HG02970 (cell line): ENCODE data around the gene PRDM15.

Source experiments
- ATAC-seq: cut with Tn5 transposase; IDR thresholded peaks from one replicate; pipeline ENCODE4 v1.9.1; 2021; ENCODE audit warnings: mild to moderate bottlenecking, moderate library complexity, moderate number of reproducible peaks; ENCODE audit not compliant: unreplicated experiment, low FRiP score

PRDM15 gene

DNA sequence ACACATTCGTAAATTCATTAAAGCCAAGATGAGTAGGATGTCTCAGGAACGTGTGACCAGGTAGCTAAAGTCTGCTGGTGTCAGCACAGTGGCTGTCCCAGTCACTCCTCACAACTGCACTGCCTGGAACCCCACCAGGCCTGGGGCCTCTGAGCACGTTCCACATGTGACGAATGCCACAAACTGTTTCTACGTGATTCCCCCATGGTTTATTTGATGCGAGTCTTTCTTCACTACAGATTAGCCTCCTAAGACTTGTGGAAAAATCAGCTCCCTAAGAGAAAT is 33.2 kb downstream of the PRDM15 start:
- ATAC-seq, result no peak

DNA sequence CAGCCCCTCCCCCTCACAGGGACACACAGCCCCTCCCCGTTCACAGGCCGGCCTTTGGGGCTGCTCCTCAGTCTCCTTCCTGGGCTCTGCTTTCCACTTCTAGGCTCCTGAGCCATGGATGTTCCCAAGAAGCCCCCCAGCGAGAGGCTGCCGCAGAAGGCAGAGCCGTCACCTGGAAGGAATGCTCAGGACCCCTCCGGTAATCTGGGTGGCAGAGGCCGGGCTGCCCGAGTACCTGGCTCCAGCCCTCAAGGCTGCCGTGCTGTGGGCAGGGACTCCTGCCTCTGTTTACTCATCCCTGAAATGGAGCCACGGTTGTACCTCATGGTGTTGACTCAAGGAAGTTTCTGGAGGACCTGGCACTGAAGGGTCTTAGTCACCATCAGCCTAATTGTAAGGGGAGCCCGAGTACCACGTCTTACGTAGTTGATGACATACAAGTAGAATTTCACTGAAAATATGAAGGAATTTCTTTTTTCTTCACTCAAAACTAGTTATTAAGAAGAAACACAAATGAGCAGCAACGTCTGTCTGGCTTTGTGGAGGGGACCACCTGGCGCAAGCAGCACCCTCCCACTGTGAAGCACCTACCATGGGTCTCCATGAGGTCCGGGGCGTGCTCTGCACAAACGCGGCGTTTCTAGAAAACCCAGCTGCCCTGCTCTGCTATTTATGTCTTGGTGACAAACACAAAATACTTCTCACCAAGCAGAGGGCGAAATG is 33.7 kb downstream of the PRDM15 start:
- no peak for ATAC-seq

DNA sequence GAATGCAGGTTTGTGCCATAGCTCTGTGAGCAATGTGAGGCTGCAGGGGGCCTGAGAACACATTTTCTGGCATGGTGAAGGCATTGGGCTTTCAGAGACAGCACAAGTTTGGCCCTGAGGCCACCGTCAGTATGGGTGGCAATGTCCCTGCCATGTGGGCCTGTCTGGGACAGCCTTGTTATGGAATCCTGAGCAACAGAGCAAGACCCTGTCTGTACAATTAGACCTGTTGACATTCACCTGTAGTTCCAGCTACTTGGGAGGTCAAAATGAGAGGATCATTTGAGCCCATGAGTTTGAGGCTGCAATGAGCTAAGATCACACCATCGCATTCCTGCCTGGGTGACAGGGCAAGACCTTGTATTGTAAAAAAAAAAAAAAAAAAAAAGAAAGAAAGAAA is 35.6 kb downstream of the PRDM15 start:
- no peak for ATAC-seq

DNA sequence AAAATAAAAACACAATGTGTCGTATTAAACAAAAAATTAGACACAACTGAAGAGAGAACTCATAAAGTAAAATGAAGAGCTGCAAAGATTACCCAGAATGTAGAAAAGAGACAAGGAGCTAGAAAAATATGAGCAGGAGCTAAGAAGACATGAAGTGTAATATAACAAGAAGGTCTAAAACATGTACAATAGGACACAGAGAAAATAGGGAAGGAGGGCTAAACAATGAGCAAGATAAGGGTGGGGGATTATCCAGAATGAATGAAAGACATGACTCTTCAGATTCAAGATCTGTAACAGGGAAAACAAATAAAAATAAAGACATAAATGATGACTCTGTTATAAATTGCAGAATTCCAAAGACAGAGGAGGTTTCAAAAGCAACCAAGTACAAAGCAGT is 38.3 kb downstream of the PRDM15 start:
- no peak for ATAC-seq

DNA sequence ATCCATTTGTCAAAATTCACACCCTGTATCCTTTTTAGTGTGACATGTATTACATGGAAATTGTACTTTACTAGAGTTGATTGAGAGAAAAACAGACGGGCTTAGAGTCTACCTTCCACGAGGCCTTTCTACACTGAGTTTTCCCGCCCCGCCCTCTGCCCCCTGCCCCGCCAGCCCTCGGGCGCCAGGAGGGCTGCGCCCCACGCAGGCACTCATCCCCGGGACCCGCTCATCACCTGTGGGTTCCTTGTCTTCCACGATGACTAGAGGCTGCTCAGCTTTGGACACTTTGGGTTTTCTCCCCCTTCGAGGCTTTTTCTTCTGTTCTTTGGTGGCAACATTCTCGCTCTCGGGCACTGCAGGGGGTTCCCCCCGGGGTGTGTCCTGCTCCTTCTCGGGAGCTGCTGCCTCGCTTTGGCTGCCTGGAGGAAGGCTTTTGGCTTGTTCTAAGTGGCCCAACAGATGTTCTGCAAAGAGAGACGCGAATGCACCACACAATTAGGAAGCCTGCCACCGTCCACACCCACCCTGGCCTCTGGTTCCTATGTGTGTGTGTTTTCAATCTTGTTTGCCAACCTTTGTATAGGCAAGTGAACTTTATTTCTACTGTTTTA is 39.6 kb downstream of the PRDM15 start:
- no peak for ATAC-seq

DNA sequence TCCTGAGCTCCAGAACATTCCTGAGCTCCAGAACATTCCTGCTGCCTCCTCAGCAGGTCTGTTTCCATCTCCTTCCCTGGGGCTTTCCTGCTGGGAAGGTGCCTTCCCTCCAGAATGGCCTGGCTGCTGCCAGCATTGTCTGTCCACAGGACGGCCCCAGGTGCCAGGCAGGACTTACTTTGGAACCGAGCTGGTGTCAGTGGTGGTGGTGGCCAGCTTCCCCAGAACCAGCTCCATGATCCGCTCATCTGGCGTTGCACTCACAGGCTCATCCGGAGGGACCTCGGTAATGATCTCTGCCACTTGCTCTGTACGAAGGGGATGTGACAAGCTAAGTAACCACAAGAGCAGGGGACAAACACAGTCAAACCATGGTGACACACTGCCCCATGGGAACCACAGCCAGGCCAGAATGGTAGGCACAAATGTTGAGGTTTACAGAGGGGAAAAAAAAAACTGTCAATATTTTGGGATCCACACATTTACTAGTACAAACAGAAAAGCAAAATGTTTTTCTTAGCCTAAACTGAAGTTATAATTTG is 41.3 kb downstream of the PRDM15 start:
- no peak for ATAC-seq

DNA sequence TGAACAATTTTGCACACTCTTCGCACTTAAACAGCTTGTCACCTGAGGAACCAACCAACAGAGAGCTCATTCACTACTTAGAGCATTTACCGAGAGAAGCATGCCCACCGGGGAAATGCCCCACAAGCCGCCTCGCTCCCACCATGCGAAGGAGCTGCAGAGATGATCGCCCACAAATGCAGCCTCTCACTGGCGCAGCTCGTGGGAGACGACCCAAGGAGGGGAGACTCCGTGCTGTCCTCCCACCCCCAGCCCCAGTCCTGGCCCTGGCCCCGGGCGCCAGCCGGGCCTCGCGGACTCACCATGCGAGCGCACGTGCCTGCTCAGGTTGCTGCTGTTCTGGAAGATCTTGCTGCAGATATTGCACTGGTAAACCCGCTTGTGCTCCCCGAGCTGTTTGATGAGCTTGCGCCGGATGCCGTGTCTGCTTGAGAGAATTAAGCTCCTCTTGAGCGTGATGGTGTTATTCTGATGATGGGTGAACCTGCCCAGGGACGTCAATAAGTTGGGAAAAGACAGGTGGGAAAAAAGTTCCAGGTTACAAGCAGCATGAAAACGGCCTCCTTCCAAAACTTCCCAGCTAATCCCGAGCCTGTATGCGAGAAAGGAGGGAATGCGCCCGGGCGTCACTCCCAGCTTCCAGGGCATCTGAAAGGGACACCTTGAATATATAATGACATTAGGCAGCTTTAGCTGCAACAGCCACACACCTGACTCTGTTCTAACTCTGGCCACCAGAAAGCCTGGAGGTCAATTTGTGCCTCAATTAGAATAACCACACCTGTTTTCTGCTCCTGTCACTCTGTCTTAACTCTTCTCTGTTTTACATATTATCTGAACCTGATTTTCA is 42.8 kb downstream of the PRDM15 start:
- no peak for ATAC-seq

DNA sequence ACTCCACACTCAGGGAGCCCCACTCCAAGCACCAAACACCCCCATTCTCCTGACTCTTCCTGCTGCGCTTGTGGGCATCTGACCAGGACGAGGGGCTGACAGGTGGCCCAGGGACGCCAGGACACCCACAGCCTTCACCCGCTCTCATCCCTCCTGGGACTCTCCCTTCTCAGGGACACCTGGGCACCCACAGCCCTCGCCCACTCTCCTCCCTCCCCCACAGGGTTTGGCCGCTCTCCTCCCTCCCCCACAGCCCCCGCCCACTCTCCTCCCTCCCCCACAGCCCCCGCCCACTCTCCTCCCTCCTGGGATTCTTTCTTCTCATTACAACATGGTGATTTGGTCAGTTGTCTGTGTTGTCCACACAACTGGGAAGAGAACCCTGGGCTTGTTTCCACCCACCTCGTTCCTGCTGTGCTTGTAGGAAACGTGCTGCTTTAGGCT is 43.4 kb downstream of the PRDM15 start:
- no peak for ATAC-seq

DNA sequence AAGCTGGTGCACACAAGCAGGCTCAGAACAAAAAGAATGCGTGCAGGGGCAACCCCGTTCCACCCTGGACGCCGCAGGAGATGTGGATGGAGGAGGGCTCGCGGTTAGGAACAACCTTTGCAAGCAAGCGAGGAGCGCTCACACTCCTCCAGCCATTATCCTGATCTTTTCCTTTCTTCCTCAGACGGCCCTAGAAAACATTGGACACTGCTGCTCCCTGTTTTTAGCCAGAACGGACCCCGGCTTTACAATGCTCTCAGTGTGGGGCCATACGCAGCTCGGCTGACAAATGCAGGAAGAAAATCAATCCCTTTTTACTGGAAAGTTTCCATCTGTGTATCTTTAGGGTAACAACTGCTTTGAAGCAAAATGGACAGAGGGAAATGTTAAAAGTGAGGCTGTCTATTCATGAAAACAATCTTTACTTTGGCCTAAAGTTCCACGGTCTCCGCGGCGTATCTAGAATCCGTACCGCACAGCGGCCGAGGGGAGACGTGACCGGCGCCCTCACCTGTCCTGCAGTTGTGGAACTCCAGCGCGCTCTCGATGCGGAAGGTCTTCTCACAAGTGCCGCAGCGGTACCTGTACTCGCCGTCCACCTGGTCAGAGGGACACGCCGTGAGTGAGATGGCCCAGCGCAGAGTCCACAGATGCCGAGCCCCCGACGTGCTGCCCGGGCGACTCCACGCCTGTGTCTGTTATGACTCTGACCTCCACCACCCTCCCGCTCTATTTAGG is 44.0 kb downstream of the PRDM15 start:
- ATAC-seq, result no peak

DNA sequence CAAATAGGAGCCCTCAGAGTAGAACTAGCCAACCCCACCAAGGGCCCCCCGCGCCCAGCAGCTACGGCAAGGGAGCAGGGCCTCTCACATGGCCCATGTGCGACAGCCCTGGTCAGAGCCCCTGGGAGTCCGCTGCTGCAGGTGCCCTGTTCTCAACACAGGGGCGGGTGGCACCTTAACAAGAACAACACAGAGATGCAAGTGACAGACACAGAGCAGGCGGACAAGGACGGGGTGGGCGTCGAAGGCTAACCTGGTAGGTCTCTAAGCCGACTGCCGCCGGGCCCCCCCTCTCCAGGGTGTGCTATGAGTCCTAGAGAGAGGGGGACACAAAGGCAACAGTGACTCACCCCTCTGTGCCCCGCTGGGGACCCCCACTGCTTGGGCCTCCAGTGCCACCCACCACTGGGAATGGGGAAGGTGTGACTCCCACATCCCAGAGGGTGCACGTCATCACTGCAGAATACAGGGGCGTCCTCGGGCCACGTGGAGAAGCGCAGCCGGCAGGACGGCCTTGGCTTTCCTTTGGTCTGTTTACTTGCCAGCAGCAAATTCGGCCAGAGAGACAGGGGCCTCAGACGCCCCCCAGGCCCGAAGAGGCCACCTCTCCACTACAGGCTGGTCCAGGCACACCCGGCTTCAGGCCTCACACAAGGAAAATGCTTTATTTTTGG is 44.8 kb downstream of the PRDM15 start:
- ATAC-seq, result no peak

DNA sequence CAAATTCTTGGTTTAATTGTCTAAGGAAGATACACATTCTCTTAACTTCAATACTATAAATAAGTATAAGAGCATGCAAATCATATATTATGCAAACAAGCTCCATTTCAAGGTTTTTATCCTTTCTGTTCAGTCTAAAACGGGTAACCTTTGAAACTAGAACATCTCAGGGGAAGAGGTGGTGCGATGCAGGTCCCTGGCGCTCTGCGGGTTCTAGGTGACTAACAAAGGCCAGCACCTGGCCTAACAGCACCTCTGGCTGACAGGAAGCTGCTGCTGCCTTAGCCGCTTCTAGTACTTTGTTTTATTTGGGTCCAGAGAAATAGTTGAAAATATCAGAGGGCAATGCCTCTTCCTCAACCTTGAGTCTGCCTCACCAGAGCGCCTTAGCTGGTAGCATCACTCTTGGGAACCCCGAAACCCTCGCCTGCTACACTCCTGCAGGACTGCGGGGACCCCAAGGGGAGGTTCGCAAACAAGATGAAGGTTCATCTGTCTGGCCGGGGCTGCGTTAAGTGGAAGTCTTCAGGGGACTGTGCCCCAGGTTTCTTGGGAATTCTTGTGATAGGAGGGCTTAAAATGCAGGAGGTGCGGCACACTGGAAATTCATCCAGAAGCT is 45.5 kb downstream of the PRDM15 start:
- ATAC-seq, result no peak

DNA sequence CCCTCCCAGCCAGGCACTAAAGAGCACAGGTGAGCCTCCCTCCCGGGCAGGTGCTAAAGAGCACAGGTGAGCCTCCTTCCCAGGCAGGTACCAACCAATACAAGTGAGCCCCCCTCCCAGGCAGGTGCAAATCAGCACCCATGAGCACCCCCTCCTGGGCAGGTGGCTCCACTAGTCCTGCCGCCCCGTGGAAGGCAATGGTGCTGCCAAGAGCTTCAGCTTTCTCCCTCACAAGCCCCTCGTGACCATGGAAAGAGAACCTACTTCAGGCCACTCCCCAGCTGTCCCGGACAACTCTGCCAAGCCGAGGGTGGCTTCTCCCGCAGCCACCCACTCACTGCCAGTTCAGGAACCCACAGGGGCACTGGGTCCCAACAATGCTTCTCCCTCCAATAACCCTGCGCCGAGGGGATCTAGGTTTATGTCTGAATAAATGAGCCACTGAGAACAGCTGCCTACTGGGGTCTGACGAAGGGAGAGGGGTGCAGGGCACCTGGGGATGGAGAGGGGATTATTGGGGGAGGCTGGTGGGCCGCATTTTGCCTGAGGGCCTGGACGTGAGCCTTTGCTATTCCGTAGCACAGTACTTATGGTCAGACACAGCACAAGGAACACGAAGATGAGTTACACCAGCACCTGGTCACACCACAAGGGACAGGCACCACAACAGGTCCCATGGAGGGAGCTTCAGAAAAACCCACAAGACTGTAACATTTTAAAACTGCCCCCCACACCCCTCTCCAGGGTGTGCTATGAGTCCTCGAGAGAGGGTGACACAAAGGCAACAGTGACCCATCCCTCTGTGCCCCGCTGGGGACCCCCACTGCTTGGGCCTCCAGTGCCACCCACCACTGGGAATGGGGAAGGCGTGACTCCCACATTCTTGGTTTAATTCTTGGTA is 46.3 kb downstream of the PRDM15 start:
- ATAC-seq, result no peak

DNA sequence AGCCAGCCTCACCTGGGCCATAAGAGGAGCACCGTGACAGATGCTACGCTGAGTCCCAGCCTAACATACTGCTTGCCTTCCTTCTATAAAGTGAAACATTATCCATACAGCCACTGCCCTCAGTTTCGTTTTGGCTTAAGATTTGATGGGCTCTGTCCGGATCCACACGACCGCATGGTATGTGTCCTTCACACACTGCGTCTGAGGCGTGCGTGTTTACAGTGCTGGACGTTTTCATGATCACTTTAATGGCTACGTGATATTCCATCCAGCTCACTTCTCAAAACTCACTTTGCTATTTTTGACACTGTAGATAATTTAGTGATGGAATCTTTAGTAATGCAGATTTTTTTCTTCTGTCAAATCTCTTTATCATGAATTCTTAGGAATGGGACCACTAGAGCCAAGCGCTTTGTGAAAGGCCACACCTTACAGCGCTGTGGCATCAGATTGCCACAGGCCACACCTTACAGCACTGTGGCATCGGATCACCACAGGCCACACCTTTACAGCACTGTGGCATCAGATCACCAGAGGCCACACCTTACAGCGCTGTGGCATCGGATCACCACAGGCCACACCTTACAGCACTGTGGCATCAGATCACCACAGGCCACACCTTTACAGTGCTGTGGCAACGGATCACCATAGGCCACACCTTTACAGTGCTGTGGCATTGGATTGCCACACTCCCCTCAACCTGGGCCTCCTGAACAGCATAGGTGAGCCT is 47.1 kb downstream of the PRDM15 start:
- ATAC-seq, result no peak

DNA sequence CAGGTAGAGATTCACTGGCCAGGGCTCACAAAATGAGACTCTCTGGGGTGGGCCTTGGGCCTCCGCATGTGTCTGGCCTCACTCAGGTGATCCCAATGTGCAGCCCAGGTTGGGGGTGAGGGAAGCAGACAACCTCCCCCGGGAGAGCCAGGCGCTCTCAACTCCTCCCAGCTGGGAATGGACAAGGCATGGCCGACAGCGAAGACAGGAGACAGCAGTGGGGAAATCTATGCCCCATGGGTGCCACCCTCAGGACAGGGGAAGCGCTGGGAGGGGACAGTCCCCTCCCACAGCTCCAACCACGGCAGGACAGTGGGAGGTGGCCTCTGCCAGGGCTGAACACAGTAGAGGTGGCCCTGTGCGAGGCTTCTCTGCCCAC is 47.7 kb downstream of the PRDM15 start:
- no peak for ATAC-seq

DNA sequence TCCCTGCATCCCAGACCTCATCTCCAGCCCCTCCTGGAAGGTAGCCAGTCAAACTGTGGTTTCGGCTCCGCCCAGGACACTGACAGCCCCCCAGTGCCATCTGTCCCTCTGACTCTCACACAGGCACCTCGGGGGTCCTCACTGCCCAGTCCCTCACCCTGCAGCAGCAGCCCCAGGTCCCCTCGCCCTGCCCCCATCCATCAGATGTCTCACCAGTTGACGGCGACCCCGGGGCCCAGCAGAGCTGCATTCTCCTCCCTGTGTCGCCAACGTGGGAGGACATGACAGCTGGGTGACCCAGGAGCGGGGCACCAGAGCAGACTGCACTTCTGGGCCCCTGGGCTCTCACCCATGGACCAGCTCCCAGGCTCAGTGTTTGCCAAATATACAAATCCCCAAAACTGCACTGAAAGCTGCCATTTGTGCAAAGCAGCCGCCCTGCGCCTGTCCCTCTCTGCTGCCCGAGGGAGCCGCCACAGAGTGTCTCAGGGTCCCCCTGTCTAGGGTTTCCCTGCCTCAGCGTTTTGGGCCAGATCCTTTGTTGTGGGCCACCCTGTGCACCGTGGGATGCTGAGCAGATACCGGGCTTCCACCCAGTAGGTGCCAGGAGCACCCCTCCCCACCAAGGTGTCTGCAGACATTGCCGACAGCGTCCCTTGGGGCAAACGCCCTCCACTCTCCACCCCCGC is 48.2 kb downstream of the PRDM15 start:
- ATAC-seq, result no peak

DNA sequence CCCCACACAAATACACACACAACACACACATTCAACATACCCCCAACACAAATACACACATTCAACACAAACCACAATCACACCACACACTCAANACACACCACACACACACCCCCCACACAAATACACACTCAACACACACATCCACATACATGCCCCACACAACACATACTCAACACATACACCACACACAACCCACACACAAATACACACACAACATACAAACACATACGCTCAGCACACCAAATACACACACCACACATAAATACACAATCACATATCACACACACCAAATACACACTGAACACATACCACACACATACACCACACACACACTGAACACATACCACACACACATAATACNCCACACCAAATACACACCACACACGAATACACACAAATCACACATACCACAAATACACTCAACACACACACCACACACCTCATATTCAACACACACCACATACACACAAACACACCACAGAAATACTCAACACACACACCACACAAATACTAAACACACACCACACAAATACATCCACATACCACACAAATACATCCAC is 48.9 kb downstream of the PRDM15 start:
- no peak for ATAC-seq

DNA sequence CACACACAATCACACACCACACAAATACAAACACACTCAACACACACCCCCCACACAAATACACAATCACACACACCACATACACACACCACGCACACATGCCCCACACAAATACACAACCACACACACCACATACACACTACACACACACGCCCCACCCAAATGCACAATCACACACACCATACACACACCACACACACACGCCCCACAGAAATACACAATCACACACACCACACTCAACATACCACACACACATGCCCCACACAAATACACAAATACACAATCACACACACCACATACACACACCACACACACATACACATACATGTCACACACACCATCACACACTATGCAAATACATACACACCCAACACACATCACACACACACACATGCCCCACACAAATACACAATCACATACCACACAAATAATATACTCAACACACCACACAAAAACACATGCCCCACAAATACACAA is 50.2 kb downstream of the PRDM15 start:
- ATAC-seq, result no peak
